Activated CD4-positive, alpha-beta T cell treated with anti-CD3 and anti-CD28 coated beads for 1 hour (primary cell): ENCODE data around the gene DPP7.
A peak's percentile ranks its signal among the peaks of the same experiment; 100 is the strongest.

ENCODE experiments used
- DNase-seq: peaks from one replicate; pipeline ENCODE4 v3.0.0-alpha.2; 2020

The DPP7 gene

GRCh38 chr9:137114613-137115393 lies at the start of gene DPP7:
DPP7 (minus strand) TSS chr9:137114733; CDS start chr9:137114713, 20 bp downstream.
- DNase-seq, result peak; percentile 68

GRCh38 chr9:137163805-137164204 lies 49.3 kb upstream of the DPP7 start:
- DNase-seq, result no peak

DNA sequence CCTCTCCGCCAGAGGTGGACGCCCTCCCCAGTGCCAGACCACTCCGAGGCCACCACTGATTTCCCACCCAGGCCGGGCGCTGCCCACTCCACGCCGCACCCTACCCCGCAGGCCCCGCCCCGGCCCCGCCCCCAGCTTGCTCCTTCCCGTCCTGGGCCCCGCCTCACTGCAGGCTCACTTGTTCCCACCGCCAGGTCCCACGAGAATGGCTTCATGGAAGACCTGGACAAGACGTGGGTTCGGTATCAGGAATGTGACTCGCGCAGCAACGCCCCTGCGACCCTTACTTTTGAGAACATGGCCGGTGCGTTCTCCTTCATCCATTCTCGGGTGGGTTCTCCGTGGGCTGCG lies 48.8 kb upstream of the DPP7 start:
- no peak for DNase-seq

DNA sequence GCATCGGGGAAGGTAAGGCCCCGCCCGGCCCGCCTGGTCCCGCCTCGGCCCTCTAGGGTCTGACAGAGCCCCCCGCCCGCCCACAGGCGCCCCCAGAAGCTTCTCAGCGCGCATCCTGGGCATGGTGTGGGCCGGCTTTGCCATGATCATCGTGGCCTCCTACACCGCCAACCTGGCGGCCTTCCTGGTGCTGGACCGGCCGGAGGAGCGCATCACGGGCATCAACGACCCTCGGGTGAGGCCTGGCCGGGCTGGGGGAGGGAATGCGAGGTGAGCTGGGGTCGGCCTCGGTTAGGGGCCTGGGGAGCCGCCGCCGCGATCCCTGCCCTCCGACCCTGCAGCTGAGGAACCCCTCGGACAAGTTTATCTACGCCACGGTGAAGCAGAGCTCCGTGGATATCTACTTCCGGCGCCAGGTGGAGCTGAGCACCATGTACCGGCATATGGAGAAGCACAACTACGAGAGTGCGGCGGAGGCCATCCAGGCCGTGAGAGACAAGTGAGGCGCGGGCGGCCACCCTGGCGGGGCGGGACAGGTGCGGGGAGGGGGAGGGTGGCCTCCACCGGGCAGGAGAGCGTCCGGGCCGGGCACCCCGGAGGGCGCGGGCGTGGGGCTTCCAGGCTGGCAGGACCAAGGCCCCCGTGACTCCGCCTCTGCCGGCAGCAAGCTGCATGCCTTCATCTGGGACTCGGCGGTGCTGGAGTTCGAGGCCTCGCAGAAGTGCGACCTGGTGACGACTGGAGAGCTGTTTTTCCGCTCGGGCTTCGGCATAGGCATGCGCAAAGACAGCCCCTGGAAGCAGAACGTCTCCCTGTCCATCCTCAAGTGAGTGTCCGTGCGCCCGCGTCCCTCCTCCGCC lies 48.2 kb upstream of the DPP7 start:
- DNase-seq, result no peak

- no peak for DNase-seq
Observed at GRCh38 chr9:137161558-137162486, 47.3 kb upstream of the DPP7 start.

DNA sequence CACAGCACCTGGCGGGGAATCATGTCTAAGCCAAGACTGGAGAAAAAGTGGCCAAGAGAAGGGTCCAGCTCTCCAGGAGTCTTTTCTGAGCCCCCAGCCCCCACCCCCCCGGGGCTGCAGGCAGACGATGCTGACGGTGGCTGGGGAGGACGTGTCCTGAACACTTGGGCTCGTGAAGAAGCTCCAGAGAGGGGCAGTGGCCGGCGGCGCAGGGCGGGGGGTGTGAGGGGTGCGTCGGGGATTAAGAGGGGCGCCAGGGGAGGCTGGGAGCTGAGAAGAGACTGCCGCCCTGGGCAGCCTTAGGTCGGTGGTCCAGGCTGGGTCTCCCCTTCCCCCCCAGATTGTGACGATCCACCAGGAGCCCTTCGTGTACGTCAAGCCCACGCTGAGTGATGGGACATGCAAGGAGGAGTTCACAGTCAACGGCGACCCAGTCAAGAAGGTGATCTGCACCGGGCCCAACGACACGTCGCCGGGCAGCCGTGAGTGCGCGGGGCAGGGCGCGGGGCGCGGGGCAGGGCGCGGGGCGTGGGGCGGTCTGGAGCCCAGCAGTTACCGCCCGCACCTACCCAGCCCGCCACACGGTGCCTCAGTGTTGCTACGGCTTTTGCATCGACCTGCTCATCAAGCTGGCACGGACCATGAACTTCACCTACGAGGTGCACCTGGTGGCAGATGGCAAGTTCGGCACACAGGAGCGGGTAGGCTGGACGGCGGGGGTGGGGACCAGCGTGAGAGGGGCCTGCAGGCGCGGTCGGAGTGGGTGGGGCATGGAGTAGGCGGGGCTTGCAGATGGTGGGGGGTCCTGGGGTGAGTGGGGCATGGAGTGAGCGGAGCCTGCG lies 46.4 kb upstream of the DPP7 start:
- DNase-seq, result no peak

- no peak for DNase-seq
Observed at GRCh38 chr9:137160054-137160425, 45.5 kb upstream of the DPP7 start.

GRCh38 chr9:137159105-137160053 lies 44.8 kb upstream of the DPP7 start:
- DNase-seq, result no peak

DNA sequence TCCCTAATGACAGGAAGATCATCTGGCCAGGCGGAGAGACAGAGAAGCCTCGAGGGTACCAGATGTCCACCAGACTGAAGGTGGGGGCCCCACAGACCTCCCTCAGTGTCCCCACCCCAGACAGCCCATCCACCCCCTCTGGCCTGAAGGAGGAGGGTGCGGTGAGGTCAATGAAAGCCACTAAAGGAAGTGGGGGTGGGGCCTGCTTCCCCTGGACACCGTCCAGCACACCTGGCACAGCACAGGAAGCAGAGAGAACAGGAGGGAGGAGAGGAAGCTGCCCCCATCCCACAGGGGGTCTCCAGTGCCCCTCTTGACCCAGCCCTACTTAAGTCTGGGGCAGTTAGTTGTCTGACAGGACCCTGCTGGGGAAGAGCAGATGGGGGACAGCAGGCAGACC lies 44.1 kb upstream of the DPP7 start:
- no peak for DNase-seq

GRCh38 chr9:137157618-137158415 lies 43.3 kb upstream of the DPP7 start:
- DNase-seq, result no peak

GRCh38 chr9:137156567-137157375 lies 42.2 kb upstream of the DPP7 start:
- DNase-seq, result peak; percentile 43

GRCh38 chr9:137152844-137153405 lies 38.4 kb upstream of the DPP7 start:
- no peak for DNase-seq

DNA sequence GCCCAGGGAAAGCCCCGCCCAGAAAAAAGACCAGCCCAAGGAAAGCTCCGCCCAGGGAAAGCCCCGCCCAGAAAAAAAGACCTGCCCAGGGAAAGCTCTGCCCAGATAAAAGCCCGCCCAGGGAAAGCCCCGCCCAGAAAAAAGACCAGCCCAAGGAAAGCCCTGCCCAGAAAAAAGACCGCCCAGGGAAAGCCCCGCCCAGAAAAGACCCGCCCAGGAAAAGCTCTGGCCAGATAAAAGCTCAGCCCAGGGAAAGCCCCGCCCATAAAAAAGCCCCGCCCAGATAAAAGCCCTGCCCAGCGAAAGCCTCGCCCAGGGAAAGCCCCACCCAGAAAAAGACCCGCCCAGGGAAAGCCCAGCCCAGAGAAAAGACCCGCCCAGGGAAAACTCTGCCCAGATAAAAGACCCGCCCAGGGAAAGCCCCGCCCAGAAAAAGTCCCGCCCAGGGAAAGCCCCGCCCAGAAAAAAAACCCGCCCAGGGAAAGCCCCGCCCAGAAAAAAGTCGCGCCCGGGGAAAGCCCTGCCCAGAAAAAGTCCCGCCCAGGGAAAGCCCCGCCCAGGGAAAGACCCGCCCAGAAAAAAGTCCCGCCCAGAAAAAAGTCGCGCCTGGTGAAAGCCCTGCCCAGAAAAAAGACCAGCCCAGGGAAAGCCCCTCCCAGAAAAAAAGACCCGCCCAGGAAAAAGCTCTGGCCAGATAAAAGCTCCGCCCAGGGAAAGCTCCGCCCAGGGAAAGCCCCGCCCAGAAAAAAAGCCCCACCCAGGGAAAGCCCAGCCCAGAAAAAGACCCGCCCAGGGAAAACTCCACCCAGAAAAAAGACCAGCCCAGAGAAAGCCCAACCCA lies 36.3 kb upstream of the DPP7 start:
- no peak for DNase-seq

- no peak for DNase-seq
Observed at GRCh38 chr9:137149942-137150616, 35.5 kb upstream of the DPP7 start.

DNA sequence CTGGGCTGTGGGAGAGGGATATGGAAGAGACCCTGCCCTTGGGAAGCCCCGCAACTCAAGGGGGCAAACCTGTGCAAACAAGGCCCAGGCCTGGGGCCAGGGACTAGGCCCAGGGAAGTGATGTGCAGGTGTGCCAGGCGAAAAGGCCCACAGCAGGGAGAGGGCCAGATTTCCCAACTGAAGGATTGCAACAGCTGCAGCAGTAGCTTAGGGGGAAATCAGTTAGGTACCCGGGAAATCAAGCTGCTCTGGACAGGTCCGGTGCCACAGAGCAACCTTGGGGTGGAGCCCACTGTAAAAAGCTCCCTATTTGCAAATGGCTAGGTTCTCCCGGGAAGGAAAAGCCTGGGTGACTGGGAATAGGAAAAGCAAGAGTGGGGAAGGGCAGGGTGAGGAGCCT lies 34.8 kb upstream of the DPP7 start:
- no peak for DNase-seq

DNA sequence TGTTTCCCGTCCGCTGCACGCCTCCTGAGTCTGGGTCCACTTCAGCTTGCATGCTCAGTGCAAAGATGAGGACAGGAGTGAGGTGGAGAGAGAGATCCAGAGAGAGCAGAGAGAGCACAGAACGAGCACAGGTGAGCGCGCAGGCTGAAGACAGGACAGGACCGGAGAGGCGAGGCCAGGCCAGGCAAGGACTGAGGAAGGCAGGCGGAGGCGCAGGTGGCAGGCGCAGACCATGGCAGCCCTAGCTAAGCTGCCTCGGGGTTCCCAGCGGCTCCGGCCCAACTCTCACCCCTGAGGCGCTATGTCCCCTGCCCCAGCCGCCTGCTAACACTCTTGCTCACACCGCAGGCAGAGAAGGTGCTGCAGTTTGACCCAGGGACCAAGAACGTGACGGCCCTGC lies 34.1 kb upstream of the DPP7 start:
- DNase-seq, result no peak

- DNase-seq, result no peak
Observed at GRCh38 chr9:137148242-137148641, 33.7 kb upstream of the DPP7 start.
